ENCODE measurements around the gene LGR4.
"Not testable (repeated sequence)": the region's sequence is repeated elsewhere in the genome, so short reads cannot be mapped to it uniquely, and the experiment has no call there.

LGR4 gene

GRCh38 chr11:27456140-27456794, 16.3 kb downstream of the LGR4 start:
- DNase-seq = no peak

- DNase-seq = no peak
These were observed 16.9 kb downstream of the LGR4 start for GRCh38 chr11:27455667-27456066.

- DNase-seq = no peak
These were observed 18.9 kb downstream of the LGR4 start for GRCh38 chr11:27453701-27454100.

GRCh38 chr11:27452147-27452546, 20.4 kb downstream of the LGR4 start:
- no peak for DNase-seq

GRCh38 chr11:27451244-27451965, 21.2 kb downstream of the LGR4 start:
- no peak for DNase-seq

GRCh38 chr11:27448184-27448540, 24.4 kb downstream of the LGR4 start:
- DNase-seq = not testable (repeated sequence)

- no peak for DNase-seq
These were observed 25.1 kb downstream of the LGR4 start for GRCh38 chr11:27447288-27448183.

GRCh38 chr11:27445625-27446024, 27.0 kb downstream of the LGR4 start:
- no peak for DNase-seq

- no peak for DNase-seq
These were observed 27.8 kb downstream of the LGR4 start for GRCh38 chr11:27444801-27445215.

GRCh38 chr11:27443746-27444507, 28.7 kb downstream of the LGR4 start:
- no peak for DNase-seq

GRCh38 chr11:27443227-27443626, 29.4 kb downstream of the LGR4 start:
- DNase-seq = no peak

- DNase-seq = no peak
These were observed 32.5 kb downstream of the LGR4 start for GRCh38 chr11:27440090-27440489.

- no peak for DNase-seq
These were observed 34.0 kb downstream of the LGR4 start for GRCh38 chr11:27438595-27438981.

GRCh38 chr11:27437829-27438594, 34.6 kb downstream of the LGR4 start:
- DNase-seq = no peak

GRCh38 chr11:27436916-27437315, 35.7 kb downstream of the LGR4 start:
- DNase-seq = no peak

GRCh38 chr11:27433742-27434141, 38.8 kb downstream of the LGR4 start:
- no peak for DNase-seq

- DNase-seq = no peak
These were observed 40.8 kb downstream of the LGR4 start for GRCh38 chr11:27431808-27432207.

GRCh38 chr11:27429761-27430393, 42.7 kb downstream of the LGR4 start:
- no peak for DNase-seq

GRCh38 chr11:27427183-27427980, 45.2 kb downstream of the LGR4 start:
- no peak for DNase-seq

- no peak for DNase-seq
These were observed 46.8 kb downstream of the LGR4 start for GRCh38 chr11:27425814-27426213.

- DNase-seq = no peak
These were observed 49.5 kb downstream of the LGR4 start for GRCh38 chr11:27423125-27423524.
